Neuronal stem cell (in vitro differentiated cells): Measurements from ENCODE around the gene TMCC1.
"Not testable (repeated sequence)": the region's sequence is repeated elsewhere in the genome, so short reads cannot be mapped to it uniquely, and the experiment has no call there.

Experiments used
- DNase-seq: peaks from one replicate; pipeline ENCODE4 v3.0.0-alpha.2; 2013; ENCODE audit warnings: low spot score
- H2AFZ ChIP-seq: one replicate; pipeline ENCODE4 v1.6.1; 2013; ENCODE audit warnings: mild to moderate bottlenecking, low read length, inconsistent platforms
- H2AK5ac ChIP-seq: 2 replicates; pipeline ENCODE4 v1.6.1; 2013; ENCODE audit warnings: low read depth, mild to moderate bottlenecking, inconsistent platforms, low read length, moderate library complexity, mixed read lengths
- H2BK120ac ChIP-seq: 2 replicates; pipeline ENCODE4 v1.6.1; 2013; ENCODE audit warnings: low read depth, mild to moderate bottlenecking, inconsistent platforms, low read length, moderate library complexity, mixed read lengths
- H2BK12ac ChIP-seq: one replicate; pipeline ENCODE4 v1.6.1; 2013; ENCODE audit warnings: low read length, inconsistent platforms
- H2BK15ac ChIP-seq: 2 replicates; pipeline ENCODE4 v1.6.1; 2013; ENCODE audit warnings: mild to moderate bottlenecking, low read length, inconsistent platforms, mixed read lengths
- H2BK5ac ChIP-seq: one replicate; pipeline ENCODE4 v1.6.1; 2013; ENCODE audit warnings: inconsistent platforms, mild to moderate bottlenecking, low read length, moderate library complexity
- H3K14ac ChIP-seq: one replicate; pipeline ENCODE4 v1.6.1; 2013; ENCODE audit warnings: low read length, inconsistent platforms
- H3K18ac ChIP-seq: 2 replicates; pipeline ENCODE4 v1.6.1; 2013; ENCODE audit warnings: low read length, inconsistent platforms
- H3K23ac ChIP-seq: 2 replicates; pipeline ENCODE4 v1.6.1; 2013; ENCODE audit warnings: low read depth, mild to moderate bottlenecking, mixed read lengths, low read length, inconsistent platforms; ENCODE audit not compliant: poor library complexity
- H3K27ac ChIP-seq: replicated peaks from 3 replicates; pipeline ENCODE4 v1.5.1; 2013; ENCODE audit warnings: low read length, inconsistent platforms
- H3K27me3 ChIP-seq, 3 experiments: 2 replicates each; pipeline ENCODE4 v1.6.1; 2013; ENCODE audit warnings: low read length in 3 of 3, mild to moderate bottlenecking in 2 of 3, inconsistent platforms in 1 of 3, low read depth in 1 of 3, mixed read lengths in 1 of 3, moderate library complexity in 1 of 3; ENCODE audit not compliant: control insufficient read depth in 3 of 3, insufficient read depth in 3 of 3
- H3K36me3 ChIP-seq, 2 donors: replicated peaks in 1 of 2; 2 replicates each; pipeline ENCODE4 v1.6.1; 2013; ENCODE audit warnings: low read length in 2 of 2; ENCODE audit not compliant: control insufficient read depth in 2 of 2, insufficient read depth in 2 of 2
- H3K4ac ChIP-seq: 2 replicates; pipeline ENCODE4 v1.6.1; 2013; ENCODE audit warnings: inconsistent platforms, mild to moderate bottlenecking, low read length, moderate library complexity
- H3K4me1 ChIP-seq, 2 donors: 1 replicate in 1 of 2; 2 replicates in 1 of 2; pipeline ENCODE4 v1.6.1; 2013; ENCODE audit warnings: low read length in 2 of 2, low read depth in 1 of 2; ENCODE audit not compliant: control insufficient read depth in 2 of 2, insufficient read depth in 1 of 2
- H3K4me2 ChIP-seq: one replicate; pipeline ENCODE4 v1.6.1; 2013; ENCODE audit warnings: mild to moderate bottlenecking, low read length, inconsistent platforms; ENCODE audit not compliant: insufficient read depth, poor library complexity, severe bottlenecking
- H3K4me3 ChIP-seq, 2 donors: 2 replicates each; pipeline ENCODE4 v1.5.1; 2013; ENCODE audit warnings: low read length in 2 of 2, mild to moderate bottlenecking in 2 of 2, inconsistent platforms in 1 of 2, moderate library complexity in 1 of 2
- H3K79me1 ChIP-seq: one replicate; pipeline ENCODE4 v1.6.1; 2013; ENCODE audit warnings: low read depth, mild to moderate bottlenecking, inconsistent platforms, low read length, moderate library complexity
- H3K9ac ChIP-seq: one replicate; pipeline ENCODE4 v1.6.1; 2013; ENCODE audit warnings: mild to moderate bottlenecking, low read depth, low read length, inconsistent platforms; ENCODE audit not compliant: poor library complexity
- H3K9me3 ChIP-seq, 2 donors: replicated peaks in 1 of 2; 2 replicates each; pipeline versions ENCODE3 to v1.6.1; 2013; ENCODE audit warnings: low read length in 2 of 2, mild to moderate bottlenecking in 2 of 2, inconsistent platforms in 1 of 2, low read depth in 1 of 2, mixed read lengths in 1 of 2, moderate library complexity in 1 of 2; ENCODE audit not compliant: control insufficient read depth in 2 of 2, insufficient read depth in 1 of 2
- H4K8ac ChIP-seq: one replicate; pipeline ENCODE4 v1.6.1; 2013; ENCODE audit warnings: low read depth, mild to moderate bottlenecking, inconsistent platforms, low read length, moderate library complexity
- H4K91ac ChIP-seq: one replicate; pipeline ENCODE4 v1.6.1; 2013; ENCODE audit warnings: low read length, low read depth, mild to moderate bottlenecking, inconsistent platforms; ENCODE audit not compliant: poor library complexity
- WGBS, 2 donors: extraction: QIAGEN DNeasy Blood & Tissue Kit; methylation state at CpG; one replicate each; pipeline ENCODE4 v1.1.7; 2013; ENCODE audit warnings: missing lambda C conversion rate in 2 of 2, mixed read lengths in 1 of 2; ENCODE audit not compliant: insufficient read length in 2 of 2, insufficient replicate concordance in 1 of 2; ENCODE audit errors: extremely low coverage in 2 of 2; 5-methylcytosine and 5-hydroxymethylcytosine counted together

TMCC1 gene

DNA sequence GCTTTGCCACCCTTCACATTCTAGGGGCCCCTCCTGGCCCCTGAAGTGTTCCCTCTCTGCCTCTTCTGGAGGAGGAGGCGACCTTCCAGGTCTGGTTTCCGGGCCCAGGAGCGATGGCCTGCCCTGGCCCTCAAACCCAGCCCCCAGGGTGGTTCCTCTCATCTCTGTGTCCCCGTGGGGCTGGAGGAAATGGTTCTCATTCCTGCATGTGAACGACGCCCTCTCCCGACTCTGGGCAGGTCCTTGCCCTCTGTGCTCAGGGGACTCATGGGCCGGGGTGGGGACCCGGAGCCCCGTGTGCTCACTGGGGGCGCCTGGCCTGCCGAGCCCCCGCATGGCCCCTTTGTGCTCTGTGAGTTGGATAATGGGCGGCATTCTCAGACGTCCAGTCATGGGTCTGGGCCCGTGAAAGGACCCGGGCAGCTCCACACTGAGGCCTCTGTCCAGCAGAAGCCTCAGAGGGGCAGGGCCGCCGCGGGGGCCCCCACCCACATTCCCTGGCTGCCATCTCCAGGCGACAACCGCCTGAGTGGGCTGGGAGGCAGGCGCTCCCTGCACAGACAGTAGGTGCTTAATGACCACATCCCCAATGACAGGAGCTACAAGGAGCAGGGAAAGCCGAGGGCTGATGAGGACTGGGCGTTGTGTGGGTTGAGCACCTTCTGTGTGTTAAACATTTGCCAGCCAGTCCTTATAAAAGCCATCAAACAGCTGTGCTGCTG is 281.5 kb downstream of the TMCC1 start:
- Histone ChIP-seq H2BK15ac (peak overlapping the region; percentile 60), H3K14ac (no peak overlapping the region), H3K9ac (peak overlapping the region; percentile 65), H3K79me1 (no peaks in the 10 kb centered on the region), H3K4ac (no peak overlapping the region), H3K4me2 (no peak overlapping the region), H3K4me1 (peaks cover 15 to 27% of the 10 kb centered on the region in 2 donors), H3K23ac (peak overlapping the region; percentile 47), H4K8ac (no peak overlapping the region), H2AFZ (peak overlapping the region; percentile 93), H3K9me3 (no peaks in the 10 kb centered on the region), H3K36me3 (no peaks in the 10 kb centered on the region), H3K27ac (no peak overlapping the region), H2AK5ac (peak overlapping the region; percentile 84), H3K18ac (peak overlapping the region; percentile 85), H4K91ac (peak overlapping the region; percentile 58), H3K4me3 (peak overlapping the region in 1 of 2 donors; percentile 9), H2BK120ac (peak overlapping the region; percentile 32), H3K27me3 (peaks cover 0 to 15% (median 0%) of the 10 kb centered on the region in 3 experiments), H2BK5ac (no peak overlapping the region), H2BK12ac (peak overlapping the region; percentile 64)
- DNase-seq: no peak
- no CpG with 5 or more reads among the region's 25 CpGs for WGBS, 2 donors

DNA sequence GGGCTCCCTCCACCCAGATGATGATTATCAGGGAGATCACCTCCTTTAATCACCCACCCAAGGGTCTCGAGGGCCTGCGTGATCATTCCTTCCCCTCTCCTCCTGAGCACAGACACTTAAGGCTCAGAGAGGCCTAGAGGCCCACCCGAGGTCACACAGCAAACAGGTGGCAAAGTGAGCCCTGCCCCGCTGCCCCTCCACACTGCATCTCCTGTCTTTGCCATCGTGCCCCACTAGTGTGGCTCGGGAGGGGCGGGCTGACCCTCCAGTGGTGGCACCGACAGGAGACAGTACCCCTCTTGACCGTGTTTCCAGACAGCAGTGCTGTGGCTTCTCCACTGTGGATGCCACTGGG is 282.1 kb downstream of the TMCC1 start:
- DNase-seq: no peak
- H2BK5ac ChIP-seq: no peak overlapping the region
- H3K14ac ChIP-seq: no peak overlapping the region
- peak overlapping the region; percentile 93 for H2AFZ ChIP-seq
- no peaks in the 10 kb centered on the region for H3K79me1 ChIP-seq
- peak overlapping the region; percentile 64 for H2BK12ac ChIP-seq
- H4K91ac ChIP-seq: peak overlapping the region; percentile 58
- peak overlapping the region; percentile 65 for H3K9ac ChIP-seq
- no peak overlapping the region for H4K8ac ChIP-seq
- peaks cover 0 to 16% (median 0%) of the 10 kb centered on the region in 3 experiments for H3K27me3 ChIP-seq
- WGBS, 2 donors: no CpG with 5 or more reads among the region's 9 CpGs
- no peaks in the 10 kb centered on the region for H3K9me3 ChIP-seq
- peak overlapping the region; percentile 47 for H3K23ac ChIP-seq
- peaks cover 15 to 27% of the 10 kb centered on the region in 2 donors for H3K4me1 ChIP-seq
- H2BK120ac ChIP-seq: peak overlapping the region; percentile 32
- peak overlapping the region in 1 of 2 donors; percentile 9 for H3K4me3 ChIP-seq
- peak overlapping the region; percentile 60 for H2BK15ac ChIP-seq
- peak overlapping the region; percentile 85 for H3K18ac ChIP-seq
- no peak overlapping the region for H3K27ac ChIP-seq
- no peaks in the 10 kb centered on the region for H3K36me3 ChIP-seq
- H3K4ac ChIP-seq: no peak overlapping the region
- peak overlapping the region; percentile 84 for H2AK5ac ChIP-seq
- H3K4me2 ChIP-seq: no peak overlapping the region

DNA sequence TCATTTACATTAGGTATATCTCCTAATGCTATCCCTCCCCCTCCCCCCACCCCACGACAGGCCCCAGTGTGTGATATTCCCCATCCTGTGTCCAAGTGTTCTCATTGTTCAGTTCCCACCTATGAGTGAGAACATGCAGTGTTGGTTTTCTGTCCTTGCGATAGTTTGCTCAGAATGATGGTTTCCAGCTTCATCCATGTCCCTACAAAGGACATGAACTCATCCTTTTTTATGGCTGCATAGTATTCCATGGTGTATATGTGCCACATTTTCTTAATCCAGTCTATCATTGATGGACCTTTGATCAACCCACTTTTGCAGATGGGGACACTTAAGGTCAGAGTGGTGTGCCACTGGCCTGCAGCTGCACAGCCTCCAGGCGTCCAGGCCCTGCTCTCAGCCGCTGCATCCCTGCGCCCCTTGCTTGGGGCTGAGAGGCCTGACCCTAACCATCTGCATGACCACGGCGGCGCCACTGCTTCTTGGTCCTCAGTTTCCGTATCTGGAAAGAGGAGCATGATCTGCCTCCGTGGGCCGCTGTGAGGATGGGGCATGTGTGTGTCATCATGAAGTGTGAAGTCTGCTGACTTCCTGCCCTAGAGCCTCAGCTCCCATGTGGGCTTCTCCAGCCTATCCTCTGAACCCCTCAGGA is 282.6 kb downstream of the TMCC1 start:
- Histone ChIP-seq H3K18ac (peak overlapping the region; percentile 49), H2BK12ac (peak overlapping the region; percentile 64), H3K27me3 (peaks cover 2 to 20% (median 3%) of the 10 kb centered on the region in 3 experiments), H3K4me1 (peaks cover 15 to 28% of the 10 kb centered on the region in 2 donors), H2BK15ac (peak overlapping the region; percentile 60), H3K14ac (peak overlapping the region; percentile 32)
- not testable (repeated sequence) for H3K4me3 ChIP-seq, H4K8ac ChIP-seq, H2AFZ ChIP-seq, H3K4ac ChIP-seq, H3K79me1 ChIP-seq, H2AK5ac ChIP-seq, DNase-seq, H3K23ac ChIP-seq, H3K27ac ChIP-seq, H2BK120ac ChIP-seq, H3K36me3 ChIP-seq, H3K9me3 ChIP-seq, H2BK5ac ChIP-seq, H4K91ac ChIP-seq, H3K9ac ChIP-seq, H3K4me2 ChIP-seq
- WGBS, 2 donors: no CpG with 5 or more reads among the region's 11 CpGs

DNA sequence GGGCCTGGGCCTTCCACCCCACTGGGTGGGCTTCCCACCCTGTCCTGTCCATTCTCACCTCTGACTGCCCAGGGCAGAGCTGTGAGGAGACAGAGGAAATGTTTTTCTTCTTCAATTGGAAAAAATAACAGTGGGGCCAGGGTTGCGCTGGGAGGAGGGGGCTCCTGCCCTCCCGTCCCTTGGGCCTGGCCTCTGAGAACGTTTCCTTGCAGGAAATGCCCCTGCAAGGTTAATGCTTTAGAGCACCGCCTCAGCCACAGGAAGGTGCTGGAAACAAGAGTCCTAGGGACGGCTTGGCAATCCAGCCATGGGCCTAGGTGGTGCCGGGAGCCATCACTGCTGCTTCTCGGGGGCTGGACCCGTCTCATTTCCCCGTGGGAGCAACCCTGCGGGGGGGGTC is 283.2 kb downstream of the TMCC1 start:
- peaks cover 8 to 27% (median 8%) of the 10 kb centered on the region in 3 experiments for H3K27me3 ChIP-seq
- peak overlapping the region; percentile 54 for H2AFZ ChIP-seq
- no peak overlapping the region for H4K8ac ChIP-seq
- DNase-seq: no peak
- no peak overlapping the region for H3K4ac ChIP-seq
- no peak overlapping the region for H3K9ac ChIP-seq
- H3K4me1 ChIP-seq: peaks cover 15 to 32% of the 10 kb centered on the region in 2 donors
- H3K27ac ChIP-seq: no peak overlapping the region
- no peak overlapping the region for H4K91ac ChIP-seq
- no peak overlapping the region for H2AK5ac ChIP-seq
- H3K23ac ChIP-seq: no peak overlapping the region
- no peak overlapping the region for H2BK15ac ChIP-seq
- no peaks in the 10 kb centered on the region for H3K9me3 ChIP-seq
- no peak overlapping the region for H3K14ac ChIP-seq
- H3K4me2 ChIP-seq: no peak overlapping the region
- no peak overlapping the region for H2BK5ac ChIP-seq
- no peaks in the 10 kb centered on the region for H3K36me3 ChIP-seq
- H2BK12ac ChIP-seq: no peak overlapping the region
- no peak overlapping the region for H3K4me3 ChIP-seq
- H3K18ac ChIP-seq: peak overlapping the region; percentile 4
- peaks cover under 1% of the 10 kb centered on the region for H3K79me1 ChIP-seq
- H2BK120ac ChIP-seq: no peak overlapping the region
- WGBS, 2 donors: no CpG with 5 or more reads among the region's 10 CpGs
